GM19193 (cell line): ENCODE data around the gene PRR36.

Experiments
- POLR2A ChIP-seq: IDR thresholded peaks from 4 replicates; pipeline ENCODE4 v1.6.1; 2011; ENCODE audit not compliant: insufficient read depth, insufficient read length; ENCODE audit errors: extremely low read depth

PRR36 gene

DNA sequence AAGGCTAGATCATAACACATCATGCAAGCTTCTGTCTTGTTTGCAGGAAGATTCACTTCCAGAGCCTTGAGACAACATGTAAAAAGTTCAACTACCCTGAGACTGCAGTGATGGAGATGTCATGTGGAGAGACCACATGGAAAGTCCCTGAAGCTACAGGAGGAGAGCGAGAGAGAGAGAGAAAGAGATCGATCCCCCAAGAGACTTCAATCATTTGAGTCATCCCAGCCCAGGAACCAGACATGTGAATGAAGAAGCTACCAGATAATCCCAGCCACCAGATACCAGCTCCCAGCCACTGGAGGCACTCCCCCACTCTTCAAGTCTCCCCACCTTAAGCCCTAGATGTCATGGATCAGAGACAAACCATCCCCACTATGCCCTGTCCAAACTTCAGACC lies 54.9 kb downstream of the PRR36 start:
- TF ChIP-seq POLR2A = no peak

DNA sequence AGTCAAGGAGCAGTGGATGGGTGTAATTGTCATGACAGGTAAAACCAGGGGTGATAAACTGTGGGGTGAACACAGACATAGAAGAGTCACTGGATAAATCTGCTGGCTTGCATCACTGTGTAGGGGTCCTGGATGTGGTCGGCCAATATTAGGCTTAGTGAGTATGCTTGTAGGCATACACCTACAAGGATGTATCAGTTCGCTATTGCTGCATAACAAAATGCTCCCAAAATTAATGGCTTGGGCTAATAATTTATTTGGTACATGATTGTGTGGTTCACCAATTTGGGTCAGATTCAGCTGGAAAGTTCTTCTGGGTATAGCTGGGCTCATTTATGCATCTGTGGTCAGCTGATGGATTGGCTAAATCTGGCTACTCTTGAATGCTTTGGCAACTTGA lies 55.4 kb downstream of the PRR36 start:
- TF ChIP-seq POLR2A = no peak
